Mesenteric fat pad (tissue), 1 donor: ENCODE measurements around the gene KLHL8. TPM values are rescaled to one million over a fixed set of nuclear protein-coding genes. Genes with fewer than 3 reads are reported as not detected.
"Not testable (repeated sequence)": the region's sequence is repeated elsewhere in the genome, so short reads cannot be mapped to it uniquely, and the experiment has no call there.

ENCODE experiments used
- DNase-seq: peaks from one replicate; pipeline ENCODE4 v3.0.0-alpha.2; 2020; ENCODE audit warnings: low spot score
- total RNA-seq: library from RNA; stranded (reverse); fragmentation: NEBNext Ultra II Directional; extraction: Animal tissue kit (Norgen Biotek cat#: 25700); gene quantifications from one replicate; pipeline ENCODE4 v1.2.1, GENCODE V29; 2021
- donor health status: DM: yes; HTN: yes; CAD: no.

KLHL8 gene
- total RNA-seq, 1 donor from 2014 or later = 13.8 TPM

- DNase-seq = no peak
Observed at GRCh38 chr4:87228262-87228860, 7.9 kb upstream of the KLHL8 start.

GRCh38 chr4:87227751-87228151 is 7.3 kb upstream of the KLHL8 start:
- no peak for DNase-seq

GRCh38 chr4:87225936-87226335 is 5.5 kb upstream of the KLHL8 start:
- DNase-seq = no peak

GRCh38 chr4:87224141-87224923 is 3.9 kb upstream of the KLHL8 start:
- no peak for DNase-seq

- DNase-seq = no peak
Observed at GRCh38 chr4:87219632-87220093, 755 bp downstream of the KLHL8 start.

GRCh38 chr4:87217235-87217763 is 3.1 kb downstream of the KLHL8 start:
- not testable (repeated sequence) for DNase-seq

GRCh38 chr4:87216469-87216868 is 3.9 kb downstream of the KLHL8 start:
- DNase-seq = no peak

- no peak for DNase-seq
Observed at GRCh38 chr4:87213421-87214075, 6.9 kb downstream of the KLHL8 start.

GRCh38 chr4:87211249-87211952 is 9.0 kb downstream of the KLHL8 start:
- DNase-seq = no peak

GRCh38 chr4:87209696-87210095 is 10.7 kb downstream of the KLHL8 start:
- no peak for DNase-seq

GRCh38 chr4:87209182-87209581 is 11.2 kb downstream of the KLHL8 start:
- no peak for DNase-seq

- no peak for DNase-seq
Observed at GRCh38 chr4:87204559-87204958, 15.9 kb downstream of the KLHL8 start.

- no peak for DNase-seq
Observed at GRCh38 chr4:87196927-87197326, 23.5 kb downstream of the KLHL8 start.

- no peak for DNase-seq
Observed at GRCh38 chr4:87196146-87196545, 24.3 kb downstream of the KLHL8 start.

GRCh38 chr4:87193958-87194675 is 26.3 kb downstream of the KLHL8 start:
- no peak for DNase-seq

- no peak for DNase-seq
Observed at GRCh38 chr4:87192145-87192919, 28.1 kb downstream of the KLHL8 start.

- no peak for DNase-seq
Observed at GRCh38 chr4:87188932-87189331, 31.5 kb downstream of the KLHL8 start.

GRCh38 chr4:87188048-87188447 is 32.4 kb downstream of the KLHL8 start:
- no peak for DNase-seq

- DNase-seq = no peak
Observed at GRCh38 chr4:87185146-87185870, 35.1 kb downstream of the KLHL8 start.
